Smooth muscle cell (in vitro differentiated cells): Measurements from ENCODE around the gene TIGD6. TPM values are rescaled to one million over a fixed set of nuclear protein-coding genes. Genes with fewer than 3 reads are reported as not detected.

Experiments
- DNase-seq: peaks from one replicate; lab custom pipeline; 2025; ENCODE audit not compliant: unreplicated experiment; lab: John Stamatoyannopoulos, UW
- H2AFZ ChIP-seq: fragments of 200-600 bp; sonication (generic); 2 replicates; pipeline ENCODE4 v1.6.0; 2016; ENCODE audit warnings: antibody characterized with exemption, low read depth, mild to moderate bottlenecking
- H3F3A ChIP-seq: fragments of 200-600 bp; sonication (generic); 2 replicates; pipeline ENCODE4 v1.6.0; 2017; ENCODE audit warnings: antibody characterized with exemption, low read depth
- H3K27ac ChIP-seq: fragments of 200-600 bp; sonication (generic); 2 replicates; pipeline ENCODE4 v1.5.1; 2016; ENCODE audit warnings: low read depth, mild to moderate bottlenecking
- H3K27me3 ChIP-seq: fragments of 200-600 bp; sonication (generic); 2 replicates; pipeline ENCODE4 v1.6.1; 2016; ENCODE audit warnings: low read depth, mild to moderate bottlenecking
- H3K36me3 ChIP-seq: fragments of 200-600 bp; sonication (generic); 2 replicates; pipeline ENCODE4 v1.5.1; 2016; ENCODE audit warnings: low read depth
- H3K4me1 ChIP-seq: fragments of 200-600 bp; sonication (generic); 2 replicates; pipeline ENCODE4 v1.5.1; 2016; ENCODE audit warnings: low read depth
- H3K4me2 ChIP-seq: fragments of 200-600 bp; sonication (generic); 2 replicates; pipeline ENCODE4 v1.6.0; 2016; ENCODE audit warnings: mild to moderate bottlenecking
- H3K4me3 ChIP-seq: fragments of 200-600 bp; sonication (generic); 2 replicates; pipeline ENCODE4 v1.5.1; 2016; ENCODE audit warnings: mild to moderate bottlenecking
- H3K79me2 ChIP-seq: fragments of 200-600 bp; sonication (generic); 2 replicates; pipeline ENCODE4 v1.6.0; 2016; ENCODE audit warnings: low read depth, mild to moderate bottlenecking
- H3K9ac ChIP-seq: fragments of 200-600 bp; sonication (generic); 2 replicates; pipeline ENCODE4 v1.6.0; 2016; ENCODE audit warnings: low read depth
- H3K9me3 ChIP-seq: fragments of 200-600 bp; sonication (generic); replicated peaks from 2 replicates; pipeline ENCODE4 v1.5.1; 2016; ENCODE audit warnings: low read depth
- H4K20me1 ChIP-seq: fragments of 200-600 bp; sonication (generic); 2 replicates; pipeline ENCODE4 v1.6.0; 2016; ENCODE audit warnings: low read depth
- CTCF ChIP-seq: fragments of 200-600 bp; sonication (generic); IDR thresholded peaks from 2 replicates; pipeline ENCODE4 v1.5.1; 2017; ENCODE audit warnings: borderline replicate concordance, mild to moderate bottlenecking, antibody characterized with exemption; ENCODE audit not compliant: insufficient read depth, poor library complexity, severe bottlenecking
- WGBS: methylation state at CpG from one replicate; pipeline ENCODE4 v1.1.7; 2016; ENCODE audit warnings: low lambda C conversion rate; 5-methylcytosine and 5-hydroxymethylcytosine counted together
- polyA plus RNA-seq: library from polyadenylated mRNA; unstranded; fragments of >200 nt; fragmentation: Nextera tagmentation; extraction: Ambion mirVana; gene quantifications from 2 replicates; pipeline ENCODE4 v1.2.1, GENCODE V29; 2016
- total RNA-seq: library from RNA; depleted of rRNA; stranded (reverse); fragments of >200 nt; gene quantifications from 2 replicates; pipeline ENCODE4 v1.2.3, GENCODE V29; 2014

The TIGD6 gene
- total and polyA plus RNA-seq, 2 experiments from 2014 or later, result 3.6 to 5.1 TPM

- Histone ChIP-seq H3K4me2 (no peak overlapping the region), H3K4me3 (no peak overlapping the region), H3K9me3 (no peaks in the 10 kb centered on the region), H3K27me3 (no peaks in the 10 kb centered on the region), H3K27ac (peak overlapping the region; percentile 86), H3K4me1 (no peaks in the 10 kb centered on the region), H3K9ac (peak overlapping the region; percentile 8), H4K20me1 (no peaks in the 10 kb centered on the region), H3F3A (peaks cover 7% of the 10 kb centered on the region), H3K79me2 (no peaks in the 10 kb centered on the region), H3K36me3 (peaks cover 22% of the 10 kb centered on the region), H2AFZ (no peak overlapping the region)
- no peak for TF ChIP-seq CTCF
- 96% methylated on average over 1 of the region's 1 CpG for WGBS
- DNase-seq, result no peak
These were observed 22.7 kb upstream of the TIGD6 start for GRCh38 chr5:150023136-150023535.

GRCh38 chr5:150022681-150023080 is 22.2 kb upstream of the TIGD6 start:
- H3K4me1 ChIP-seq, result no peaks in the 10 kb centered on the region

DNA sequence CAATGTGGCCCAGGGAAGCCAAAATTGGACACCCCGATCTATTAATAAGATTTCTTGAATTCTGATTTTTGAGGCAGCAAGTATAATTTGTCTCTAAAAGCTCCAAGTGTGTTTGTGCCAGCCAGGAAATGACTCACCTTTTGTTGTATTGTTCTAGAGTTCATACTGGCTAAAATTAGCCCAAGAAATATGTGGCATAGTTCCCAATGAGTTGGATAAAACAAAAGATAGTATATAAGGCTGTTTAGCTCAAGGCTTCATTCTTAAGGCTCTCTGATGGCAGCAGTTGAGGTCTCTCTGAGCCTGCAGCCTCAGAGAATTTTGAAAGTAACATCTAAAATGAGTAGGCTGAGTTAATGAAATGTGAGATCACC is 21.7 kb upstream of the TIGD6 start:
- Histone ChIP-seq H3K9ac (peak overlapping the region; percentile 8), H3K9me3 (no peaks in the 10 kb centered on the region), H3K36me3 (peaks cover 18% of the 10 kb centered on the region), H3K4me2 (peak overlapping the region; percentile 25), H3K27ac (peak overlapping the region; percentile 86), H4K20me1 (peaks cover 7% of the 10 kb centered on the region), H3K79me2 (no peaks in the 10 kb centered on the region), H2AFZ (no peak overlapping the region), H3K4me3 (no peak overlapping the region), H3F3A (peaks cover 7% of the 10 kb centered on the region), H3K27me3 (no peaks in the 10 kb centered on the region), H3K4me1 (no peaks in the 10 kb centered on the region)
- no peak for DNase-seq
- no peak for TF ChIP-seq CTCF
- 94% methylated on average over 1 of the region's 1 CpG for WGBS

More at GRCh38 chr5:150022681-150023080, 22.2 kb upstream of the TIGD6 start:
- peaks cover 7% of the 10 kb centered on the region for H3F3A ChIP-seq
- WGBS, result 81% methylated on average over 2 of the region's 2 CpGs
- no peak overlapping the region for H2AFZ ChIP-seq
- no peaks in the 10 kb centered on the region for H3K9me3 ChIP-seq
- DNase-seq, result no peak
- no peak for TF ChIP-seq CTCF
- peak overlapping the region; percentile 86 for H3K27ac ChIP-seq
- H3K27me3 ChIP-seq, result no peaks in the 10 kb centered on the region
- peaks cover 3% of the 10 kb centered on the region for H4K20me1 ChIP-seq
- H3K9ac ChIP-seq, result peak overlapping the region; percentile 8
- H3K36me3 ChIP-seq, result peaks cover 19% of the 10 kb centered on the region
- no peaks in the 10 kb centered on the region for H3K79me2 ChIP-seq
- peak overlapping the region; percentile 25 for H3K4me2 ChIP-seq
- H3K4me3 ChIP-seq, result no peak overlapping the region

GRCh38 chr5:150021491-150022157 is 21.2 kb upstream of the TIGD6 start:
- H3K4me1 ChIP-seq, result no peaks in the 10 kb centered on the region
- DNase-seq, result no peak
- no peak for TF ChIP-seq CTCF
- peak overlapping the region; percentile 48 for H3K4me2 ChIP-seq
- H3K79me2 ChIP-seq, result peaks cover 2% of the 10 kb centered on the region
- WGBS, result 56% methylated on average over 13 of the region's 13 CpGs
- peaks cover 18% of the 10 kb centered on the region for H3K36me3 ChIP-seq
- no peak overlapping the region for H2AFZ ChIP-seq
- no peaks in the 10 kb centered on the region for H3K27me3 ChIP-seq
- H3K27ac ChIP-seq, result peak overlapping the region; percentile 86
- H3K4me3 ChIP-seq, result no peak overlapping the region
- no peaks in the 10 kb centered on the region for H3K9me3 ChIP-seq
- peaks cover 9% of the 10 kb centered on the region for H4K20me1 ChIP-seq
- peak overlapping the region; percentile 8 for H3K9ac ChIP-seq
- peaks cover 7% of the 10 kb centered on the region for H3F3A ChIP-seq
